HepG2 (cell line): ENCODE data around the gene KIF2C. TPM values are rescaled to one million over a fixed set of nuclear protein-coding genes. Genes with fewer than 3 reads are reported as not detected.
A peak's percentile ranks its signal among the peaks of the same experiment; 100 is the strongest.

Source experiments
- BHLHE40 ChIP-seq: IDR thresholded peaks from 2 replicates; pipeline ENCODE4 v1.6.1; 2011; ENCODE audit warnings: low read length, improper control_type of control experiment
- DNMT3B ChIP-seq: conservative IDR thresholded peaks from 2 replicates; pipeline ENCODE4 v1.6.1; 2016; ENCODE audit warnings: missing biosample characterization, control low read depth
- HOXD1 ChIP-seq: sonication (generic); formaldehyde crosslinking; IDR thresholded peaks from 2 replicates; pipeline ENCODE4 v1.5.0; 2020; ENCODE audit warnings: missing genetic modification reagents
- PCBP1 ChIP-seq: fragments of 200-400 bp; formaldehyde crosslinking; IDR thresholded peaks from 2 replicates; pipeline ENCODE4 v1.6.1; 2017; ENCODE audit warnings: mild to moderate bottlenecking, low read depth, low read length, borderline replicate concordance
- PHF20 ChIP-seq: sonication (generic); formaldehyde crosslinking; IDR thresholded peaks from 2 replicates; pipeline ENCODE4 v1.5.0; 2020; ENCODE audit warnings: mild to moderate bottlenecking, missing genetic modification reagents
- STAT5B ChIP-seq: sonication (generic); formaldehyde crosslinking; IDR thresholded peaks from 2 replicates; pipeline ENCODE4 v1.4.0; 2020; ENCODE audit warnings: missing genetic modification reagents
- TBP ChIP-seq: sonication (generic); formaldehyde crosslinking; IDR thresholded peaks from 2 replicates; pipeline ENCODE4 v1.5.0; 2020; ENCODE audit warnings: missing genetic modification reagents
- TFDP1 ChIP-seq: IDR thresholded peaks from 2 replicates; pipeline ENCODE4 v1.6.1; 2016; ENCODE audit warnings: missing compliant biosample characterization, missing genetic modification reagents, borderline replicate concordance
- ZBTB3 ChIP-seq: sonication (generic); formaldehyde crosslinking; IDR thresholded peaks from 2 replicates; pipeline ENCODE4 v1.4.0; 2020; ENCODE audit warnings: low read depth, mild to moderate bottlenecking, moderate library complexity, missing genetic modification reagents, borderline replicate concordance
- ZBTB34 ChIP-seq: sonication (generic); formaldehyde crosslinking; IDR thresholded peaks from 2 replicates; pipeline ENCODE4 v1.8.0; 2022; ENCODE audit warnings: mild to moderate bottlenecking, missing genetic modification reagents
- ZBTB7B ChIP-seq: sonication (generic); formaldehyde crosslinking; IDR thresholded peaks from 2 replicates; pipeline ENCODE4 v1.4.0; 2020; ENCODE audit warnings: missing genetic modification reagents
- ZFP1 ChIP-seq: IDR thresholded peaks from 2 replicates; pipeline ENCODE4 v1.6.1; 2016
- ZNF33B ChIP-seq: sonication (generic); formaldehyde crosslinking; IDR thresholded peaks from 2 replicates; pipeline ENCODE4 v1.5.1; 2020; ENCODE audit warnings: mild to moderate bottlenecking, missing genetic modification reagents
- ZNF407 ChIP-seq: sonication (generic); formaldehyde crosslinking; IDR thresholded peaks from one replicate; pipeline ENCODE4 v1.5.1; 2020; ENCODE audit warnings: mild to moderate bottlenecking, missing genetic modification reagents; ENCODE audit errors: not compliant biosample characterization
- ZNF432 ChIP-seq: sonication (generic); formaldehyde crosslinking; IDR thresholded peaks from 2 replicates; pipeline ENCODE4 v1.5.0; 2020; ENCODE audit warnings: missing genetic modification reagents, mild to moderate bottlenecking, borderline replicate concordance
- ZNF577 ChIP-seq: sonication (generic); formaldehyde crosslinking; IDR thresholded peaks from 2 replicates; pipeline ENCODE4 v1.4.0; 2020; ENCODE audit warnings: mild to moderate bottlenecking, low read depth, missing genetic modification reagents, borderline replicate concordance
- ZNF580 ChIP-seq: IDR thresholded peaks from 2 replicates; pipeline ENCODE4 v1.6.1; 2016; ENCODE audit warnings: low read depth, borderline replicate concordance
- ZNF605 ChIP-seq: sonication (generic); formaldehyde crosslinking; IDR thresholded peaks from 2 replicates; pipeline ENCODE4 v1.8.0; 2022; ENCODE audit warnings: mild to moderate bottlenecking, missing genetic modification reagents
- polyA plus RNA-seq, 8 experiments: library from polyadenylated mRNA; depleted of rRNA in 3 of 8; stranded (reverse) in 7 of 8; unstranded in 1 of 8; fragments of >200 nt; fragmentation: Illumina TruSeq in 4 of 8; extraction: Trizol in 4 of 8; gene quantifications; 2 replicates each; pipeline versions ENCODE4 v1.2.1 to v1.2.3, GENCODE V29; 2011 to 2016; ENCODE audit warnings: low read depth in 4 of 8, missing spikeins in 1 of 8, mixed read lengths in 1 of 8; ENCODE audit not compliant: insufficient read depth in 1 of 8
- total RNA-seq, 5 experiments: library from RNA; depleted of rRNA; stranded (reverse); fragments of >200 nt; fragmentation: Illumina TruSeq; extraction: Trizol; gene quantifications; 2 replicates each; pipeline ENCODE4 v1.2.3, GENCODE V29; 2016; ENCODE audit warnings: low read depth in 1 of 5

KIF2C gene
- total and polyA plus RNA-seq, 2 of the 13 experiments (the other 11 are each of a cell fraction or from before 2014, with no cell fraction given), result 29.7 to 53.7 TPM

- TF ChIP-seq ZBTB7B (CRISPR knock-in tag), result no peak
- peak; percentile 29 for TF ChIP-seq ZNF407 (CRISPR knock-in tag)
- TF ChIP-seq ZNF577 (CRISPR knock-in tag), result no peak
- peak; percentile 89 for TF ChIP-seq ZBTB34 (CRISPR knock-in tag)
- peak; percentile 84 for TF ChIP-seq ZNF33B (CRISPR knock-in tag)
- no peak for TF ChIP-seq PCBP1
- no peak; the same call in 1 of the 2 replicates for TF ChIP-seq ZFP1
- peak; percentile 71; the same call in 1 of the 2 replicates for TF ChIP-seq DNMT3B (CRISPR knock-in tag)
- no peak for TF ChIP-seq STAT5B (CRISPR knock-in tag)
- 0 out of 2 replicates have a peak, but pooled peaks have one; percentile 27 for TF ChIP-seq ZBTB3
- peak; percentile 76 for TF ChIP-seq PHF20 (CRISPR knock-in tag)
- TF ChIP-seq ZNF580 (CRISPR knock-in tag), result 0 out of 2 replicates have a peak, but pooled peaks have one; percentile 8
- 0 out of 2 replicates have a peak, but pooled peaks have one; percentile 41 for TF ChIP-seq HOXD1 (CRISPR knock-in tag)
- TF ChIP-seq ZNF432 (CRISPR knock-in tag), result no peak
- TF ChIP-seq TBP (CRISPR knock-in tag), result no peak
- TF ChIP-seq BHLHE40, result peak; percentile 68
- peak; percentile 93 for TF ChIP-seq ZNF605 (CRISPR knock-in tag)
- TF ChIP-seq TFDP1 (CRISPR knock-in tag), result peak; percentile 83; the same call in 1 of the 2 replicates
Measured at GRCh38 chr1:44807364-44808062, 67.9 kb downstream of the KIF2C start (continued).
